GM10248 (cell line): ENCODE data around the gene HMGN3.

Source experiments
- CTCF ChIA-PET: fragments of 300-600 bp; sonication (Branson Sonifier 250); formaldehyde crosslinking; extraction: SDS; loops from one replicate; lab custom pipeline; 2021; ENCODE audit warnings: antibody characterized with exemption; lab: Yijun Ruan, JAX
- POLR2A ChIA-PET: fragments of 350-650 bp; sonication (Branson Sonifier 250); formaldehyde crosslinking; extraction: SDS; loops from one replicate; lab custom pipeline; 2020; ENCODE audit warnings: antibody characterized with exemption; lab: Yijun Ruan, JAX
- DNase-seq: peaks from one replicate; pipeline ENCODE4 v3.0.0; 2012; ENCODE audit errors: extremely low spot score
- CTCF ChIP-seq: IDR thresholded peaks from 2 replicates; pipeline ENCODE4 v1.5.1; 2012; ENCODE audit warnings: mild to moderate bottlenecking, low read depth; ENCODE audit errors: extremely low read depth, missing control alignments, control extremely low read depth

The HMGN3 gene

GRCh38 chr6:79196912-79197311 is 37.6 kb downstream of the HMGN3 start:
- no peak for DNase-seq
- ChIA-PET CTCF (interaction anchor here (0.9 kb wide), 1 partner anchor 10 kb away, joined by 3 read pairs; no protein-coding TSS in a partner anchor), POLR2A (no interaction called here)
- TF ChIP-seq CTCF, result no peak

GRCh38 chr6:79193971-79194370 is 40.5 kb downstream of the HMGN3 start:
- ChIA-PET POLR2A (no interaction called here), CTCF (interaction anchor here (0.7 kb wide), 1 partner anchor 10 kb away, joined by 3 read pairs; no protein-coding TSS in a partner anchor)

GRCh38 chr6:79189760-79190350 is 44.6 kb downstream of the HMGN3 start:
- TF ChIP-seq CTCF, result no peak
- no peak for DNase-seq
- ChIA-PET CTCF (interaction anchor here (1.1 to 1.6 kb wide), 2 partner anchors 18 to 112 kb away, joined by 3 read pairs; partner anchors contain the start of gene PHIP), POLR2A (no interaction called here)

More at GRCh38 chr6:79193971-79194370, 40.5 kb downstream of the HMGN3 start:
- TF ChIP-seq CTCF, result no peak
- no peak for DNase-seq

- POLR2A ChIA-PET, result no interaction called here
- CTCF ChIA-PET, result interaction anchor here (0.8 to 1.6 kb wide), 3 partner anchors 9 to 111 kb away, joined by 3 to 4 read pairs (median 3); partner anchors contain the start of gene PHIP
- TF ChIP-seq CTCF, result no peak
- no peak for DNase-seq
Observed at GRCh38 chr6:79188885-79189480, 45.5 kb downstream of the HMGN3 start.

GRCh38 chr6:79188107-79188506 is 46.4 kb downstream of the HMGN3 start:
- no peak for DNase-seq
- no peak for TF ChIP-seq CTCF
- ChIA-PET POLR2A (no interaction called here), CTCF (interaction anchor here (1.0 kb wide), 1 partner anchor 12 kb away, joined by 4 read pairs; no protein-coding TSS in a partner anchor)

GRCh38 chr6:79186564-79186963 is 47.9 kb downstream of the HMGN3 start:
- DNase-seq, result no peak
- TF ChIP-seq CTCF, result no peak
- CTCF ChIA-PET, result interaction anchor here (1.0 to 1.5 kb wide), 2 partner anchors 10 to 21 kb away, joined by 3 to 4 read pairs; no protein-coding TSS in a partner anchor
- POLR2A ChIA-PET, result no interaction called here
